ENCODE data around the gene VIM. TPM values are rescaled to one million over a fixed set of nuclear protein-coding genes. Genes with fewer than 3 reads are reported as not detected.

Gene VIM
- 7,081 and 8,810 TPM in 2 replicates for total RNA-seq

DNA sequence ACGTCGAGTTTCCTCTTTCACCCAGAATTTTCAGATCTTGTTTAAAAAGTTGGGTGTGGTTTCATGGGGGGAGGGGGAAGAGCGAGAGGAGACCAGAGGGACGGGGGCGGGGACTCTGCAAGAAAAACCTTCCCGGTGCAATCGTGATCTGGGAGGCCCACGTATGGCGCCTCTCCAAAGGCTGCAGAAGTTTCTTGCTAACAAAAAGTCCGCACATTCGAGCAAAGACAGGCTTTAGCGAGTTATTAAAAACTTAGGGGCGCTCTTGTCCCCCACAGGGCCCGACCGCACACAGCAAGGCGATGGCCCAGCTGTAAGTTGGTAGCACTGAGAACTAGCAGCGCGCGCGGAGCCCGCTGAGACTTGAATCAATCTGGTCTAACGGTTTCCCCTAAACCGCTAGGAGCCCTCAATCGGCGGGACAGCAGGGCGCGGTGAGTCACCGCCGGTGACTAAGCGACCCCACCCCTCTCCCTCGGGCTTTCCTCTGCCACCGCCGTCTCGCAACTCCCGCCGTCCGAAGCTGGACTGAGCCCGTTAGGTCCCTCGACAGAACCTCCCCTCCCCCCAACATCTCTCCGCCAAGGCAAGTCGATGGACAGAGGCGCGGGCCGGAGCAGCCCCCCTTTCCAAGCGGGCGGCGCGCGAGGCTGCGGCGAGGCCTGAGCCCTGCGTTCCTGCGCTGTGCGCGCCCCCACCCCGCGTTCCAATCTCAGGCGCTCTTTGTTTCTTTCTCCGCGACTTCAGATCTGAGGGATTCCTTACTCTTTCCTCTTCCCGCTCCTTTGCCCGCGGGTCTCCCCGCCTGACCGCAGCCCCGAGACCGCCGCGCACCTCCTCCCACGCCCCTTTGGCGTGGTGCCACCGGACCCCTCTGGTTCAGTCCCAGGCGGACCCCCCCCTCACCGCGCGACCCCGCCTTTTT, at the start of gene VIM:
Gene VIM, plus strand, starts transcription at position 151 of the 925 bp plus-strand sequence. CDS start 1,182 bp downstream, outside the sequence.

GRCh38 chr10:17200912-17201793, 26.9 kb upstream of the VIM start, which contains the start of gene TRDMT1:
Gene TRDMT1, minus strand, starts transcription at chr10:17201672. Its CDS starts 38 bp downstream, at chr10:17201634.

Other genes starting within 250 kb of the VIM start
- gene CUBN, start 98.4 kb upstream of the VIM start, total RNA-seq, result 3.1 and 5.2 TPM in 2 replicates
- 13.9 and 17.8 TPM in 2 replicates for gene TRDMT1, start 26.6 kb upstream of the VIM start, total RNA-seq
- 0.29 and 2.3 TPM in 2 replicates for gene ST8SIA6, start 226.4 kb downstream of the VIM start, total RNA-seq